Skin of body (tissue), 2 donors: ENCODE data around the gene RAB4B. TPM values are rescaled to one million over a fixed set of nuclear protein-coding genes. Genes with fewer than 3 reads are reported as not detected.
"Not testable (repeated sequence)": the region's sequence is repeated elsewhere in the genome, so short reads cannot be mapped to it uniquely, and the experiment has no call there.

ENCODE experiments used
- DNase-seq: peaks from one replicate; lab custom pipeline; 2025; lab: John Stamatoyannopoulos, UW
- total RNA-seq: library from RNA; depleted of rRNA; stranded (reverse); fragments of >200 nt; gene quantifications from one replicate; pipeline ENCODE4 v1.2.3, GENCODE V29; 2014

RAB4B gene
- total RNA-seq, 1 donor from 2014 or later = 5.3 TPM

DNA sequence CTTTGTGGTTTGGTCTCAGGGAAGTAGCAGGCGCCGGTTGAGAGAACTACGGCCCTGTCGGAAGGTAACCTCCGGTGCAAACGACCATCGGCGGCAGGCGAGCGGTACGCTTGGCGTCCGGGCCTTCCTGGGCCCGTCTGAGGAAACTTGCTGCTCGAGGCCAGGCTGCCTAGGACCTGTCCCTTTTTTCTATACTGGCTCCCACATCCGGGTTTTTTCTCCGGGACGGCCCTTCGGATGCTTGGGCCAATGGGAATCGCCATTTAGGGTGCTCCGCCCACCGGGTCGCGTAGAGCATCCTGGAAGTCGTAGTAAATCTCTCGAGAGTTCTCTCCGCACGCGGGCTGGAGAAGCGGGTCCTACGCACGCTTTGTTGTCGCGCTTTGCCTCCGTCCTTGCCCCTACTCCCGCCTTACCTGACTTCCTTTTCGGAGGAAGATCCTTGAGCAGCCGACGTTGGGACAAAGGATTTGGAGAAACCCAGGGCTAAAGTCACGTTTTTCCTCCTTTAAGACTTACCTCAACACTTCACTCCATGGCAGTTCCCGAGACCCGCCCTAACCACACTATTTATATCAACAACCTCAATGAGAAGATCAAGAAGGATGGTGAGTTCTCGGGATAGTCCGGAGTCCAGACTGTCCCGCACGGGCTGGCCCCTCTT is 27.0 kb upstream of the RAB4B start, which contains the start of gene SNRPA:
Gene SNRPA, plus strand, starts transcription at position 330 of the 664 bp plus-strand sequence. Its CDS starts 206 bp downstream, at position 536.
- peak; percentile 97 for DNase-seq

DNA sequence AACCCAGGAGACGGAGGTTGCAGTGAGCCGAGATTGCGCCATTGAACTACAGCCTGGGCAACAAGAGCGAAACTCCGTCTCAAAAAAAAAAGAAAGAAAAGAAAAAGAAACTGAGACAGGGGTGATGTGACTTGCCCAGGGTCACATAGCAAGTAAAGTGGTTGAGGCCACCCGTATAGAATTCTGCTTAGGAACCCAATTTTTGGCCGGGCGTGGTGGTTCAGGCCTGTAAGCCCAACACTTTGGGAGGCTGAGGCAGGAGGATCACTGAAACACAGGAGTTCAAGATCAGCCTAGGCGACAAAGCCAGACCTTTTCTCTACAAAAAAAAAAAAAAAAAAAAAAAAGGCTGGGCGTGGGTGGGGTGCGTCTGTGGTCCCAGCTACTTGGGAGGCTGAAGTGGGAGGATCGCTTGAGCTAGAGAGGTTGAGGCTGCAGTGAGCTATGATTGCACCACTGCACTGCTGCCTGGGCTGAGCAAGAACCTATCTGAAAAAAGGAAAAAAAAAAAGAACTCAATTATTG is 25.7 kb upstream of the RAB4B start:
- DNase-seq = no peak

DNA sequence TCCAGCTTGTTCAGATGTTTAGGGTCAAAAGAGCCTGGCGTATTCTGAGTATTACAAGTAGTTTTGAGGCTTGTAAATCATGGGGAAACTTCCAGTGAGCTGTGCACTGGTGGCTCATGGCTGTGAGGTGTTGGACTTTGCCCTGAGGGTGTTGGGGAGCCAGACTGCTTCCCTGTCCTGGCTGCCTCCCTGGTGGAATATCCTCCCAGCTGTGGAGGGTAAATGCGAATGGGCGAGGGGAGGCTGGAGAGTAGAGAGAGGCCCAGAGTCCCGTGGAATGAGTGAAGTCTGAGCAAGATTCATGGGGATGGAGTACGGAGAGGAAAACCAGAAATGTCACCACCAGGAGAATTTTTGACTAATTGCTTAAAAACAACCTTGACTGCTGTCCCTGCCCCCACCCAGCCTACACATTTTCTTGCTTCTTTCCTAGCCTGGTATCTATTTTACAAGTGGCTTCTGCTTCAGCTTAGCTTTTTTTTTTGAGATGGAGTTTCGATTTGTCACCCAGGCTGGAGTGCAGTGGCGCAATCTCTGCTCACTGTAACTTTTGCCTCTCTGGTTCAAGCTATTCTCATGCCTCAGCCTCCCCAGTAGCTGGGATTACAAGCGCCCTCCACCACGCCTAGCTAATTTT is 23.3 kb upstream of the RAB4B start:
- DNase-seq = no peak

DNA sequence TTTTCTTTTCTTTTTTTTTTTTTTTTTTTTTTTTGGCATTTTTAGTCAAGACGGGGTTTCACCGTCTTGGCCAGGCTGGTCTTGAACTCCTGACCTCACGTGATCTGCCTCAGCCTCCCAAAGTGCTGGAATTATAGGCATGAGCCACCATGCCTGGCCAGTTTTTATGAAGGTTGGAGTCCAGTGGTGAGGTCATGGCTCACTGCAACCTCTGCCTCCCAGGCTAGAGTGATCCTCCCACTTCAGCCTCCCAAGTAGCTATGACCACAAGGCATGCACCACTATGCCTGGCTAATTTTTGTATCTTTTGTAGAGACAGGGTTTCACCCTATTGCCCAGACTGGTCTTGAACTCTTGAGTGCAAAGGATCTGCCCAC is 22.8 kb upstream of the RAB4B start:
- DNase-seq = no peak

DNA sequence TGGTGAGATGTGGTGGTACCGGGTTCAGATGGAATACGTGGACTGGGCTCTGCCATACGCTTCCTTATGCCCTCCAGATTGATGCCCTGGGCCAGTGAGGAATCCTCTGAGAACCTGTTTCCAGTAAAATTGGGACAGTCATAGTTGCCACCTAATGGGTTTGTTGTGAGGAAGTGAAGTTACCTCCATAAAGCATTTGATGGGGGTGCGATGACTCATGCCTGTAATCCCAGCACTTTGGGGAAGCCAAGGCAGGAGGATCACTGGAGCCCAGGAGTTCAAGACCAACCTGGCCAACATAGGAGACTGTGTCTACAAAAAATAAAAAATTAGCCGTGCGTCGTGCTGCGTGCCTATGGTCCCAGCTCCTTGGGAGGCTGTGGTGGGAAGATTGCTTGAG is 22.3 kb upstream of the RAB4B start:
- no peak for DNase-seq

DNA sequence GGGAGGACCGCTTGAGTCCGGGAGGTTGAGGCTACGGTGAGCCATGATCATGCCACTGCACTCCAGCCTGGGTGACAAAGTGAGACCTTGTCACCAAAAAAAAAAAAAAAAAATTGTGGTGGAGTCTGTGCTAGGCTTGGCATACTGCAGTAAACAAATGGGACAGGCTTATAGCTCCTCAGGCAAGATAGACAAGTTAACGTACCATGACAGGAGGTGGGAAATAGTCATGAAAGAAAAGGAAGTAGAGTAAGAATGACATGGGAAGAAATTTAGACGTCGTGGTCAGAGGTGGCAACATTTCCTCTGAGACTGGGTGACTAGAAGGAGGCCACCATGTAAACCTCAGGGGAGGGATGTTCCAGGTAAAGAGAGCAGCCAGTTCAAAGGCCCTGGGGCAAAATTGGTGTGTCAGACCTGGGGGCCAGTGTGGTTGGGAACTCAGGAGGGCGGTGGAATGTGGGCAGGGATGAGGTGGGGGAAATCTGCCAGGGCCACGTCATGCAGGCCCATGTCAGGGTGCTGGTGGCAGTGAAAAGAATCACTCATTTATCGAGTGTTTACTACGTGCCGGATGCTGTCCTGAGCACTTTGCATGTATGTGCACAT is 21.4 kb upstream of the RAB4B start:
- no peak for DNase-seq

DNA sequence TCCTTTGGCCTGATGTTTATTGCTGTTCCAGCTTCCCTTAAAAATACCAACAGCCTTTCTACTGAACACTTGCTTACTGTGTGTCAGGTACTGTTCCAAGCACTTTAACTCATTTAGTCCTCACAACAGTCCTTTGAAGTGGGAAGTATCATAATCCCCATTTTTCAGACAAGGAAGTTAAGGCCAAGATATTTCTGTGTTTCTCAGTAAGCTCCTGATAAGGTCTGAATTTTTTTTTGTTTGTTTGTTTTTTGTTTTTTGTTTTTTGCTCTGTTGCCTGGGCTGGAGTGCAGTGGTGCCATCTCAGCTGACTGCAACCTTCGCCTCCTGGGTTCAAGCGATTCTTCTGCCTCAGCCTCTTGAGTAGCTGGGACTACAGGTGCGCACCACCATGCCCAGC is 19.6 kb upstream of the RAB4B start:
- no peak for DNase-seq

DNA sequence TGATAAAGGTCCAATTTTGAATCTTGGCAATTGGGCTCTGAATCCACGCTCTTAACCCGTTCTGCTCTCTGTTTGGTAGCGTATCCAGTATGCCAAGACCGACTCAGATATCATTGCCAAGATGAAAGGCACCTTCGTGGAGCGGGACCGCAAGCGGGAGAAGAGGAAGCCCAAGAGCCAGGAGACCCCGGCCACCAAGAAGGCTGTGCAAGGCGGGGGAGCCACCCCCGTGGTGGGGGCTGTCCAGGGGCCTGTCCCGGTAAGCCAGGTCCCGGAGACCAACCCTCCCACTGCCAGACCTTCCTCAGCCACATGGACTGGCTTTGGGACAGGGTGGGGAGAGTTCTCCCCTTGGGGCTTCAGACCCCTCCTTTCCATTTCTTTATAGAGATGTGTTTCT is 18.7 kb upstream of the RAB4B start:
- DNase-seq = no peak

DNA sequence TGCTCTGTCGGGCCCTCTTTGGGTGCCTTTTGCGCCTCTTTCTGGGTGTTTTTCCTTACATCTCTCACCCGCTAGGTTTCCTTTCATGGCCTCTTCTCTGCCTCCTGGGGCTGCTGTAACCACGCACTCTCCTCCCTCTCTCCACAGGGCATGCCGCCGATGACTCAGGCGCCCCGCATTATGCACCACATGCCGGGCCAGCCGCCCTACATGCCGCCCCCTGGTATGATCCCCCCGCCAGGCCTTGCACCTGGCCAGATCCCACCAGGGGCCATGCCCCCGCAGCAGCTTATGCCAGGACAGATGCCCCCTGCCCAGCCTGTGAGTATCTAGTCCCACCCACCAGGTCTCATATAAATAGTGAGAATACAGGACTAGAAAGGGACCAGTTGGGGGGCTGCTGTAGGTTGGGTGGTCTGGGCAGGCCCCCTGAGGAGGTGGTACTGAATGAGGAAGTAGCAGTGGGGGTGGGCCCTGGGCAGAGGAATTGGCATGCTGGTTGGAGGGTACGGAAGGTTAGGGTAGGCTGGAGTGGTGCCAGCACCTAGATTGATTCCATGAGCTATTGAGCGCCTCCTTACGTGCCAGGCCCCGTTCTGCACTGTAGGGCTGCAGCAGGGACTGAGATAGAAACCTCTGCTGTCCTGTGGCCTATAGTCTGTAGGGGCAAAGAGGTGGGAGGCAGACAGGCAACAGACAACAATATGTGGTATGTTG is 15.1 kb upstream of the RAB4B start:
- DNase-seq = no peak

DNA sequence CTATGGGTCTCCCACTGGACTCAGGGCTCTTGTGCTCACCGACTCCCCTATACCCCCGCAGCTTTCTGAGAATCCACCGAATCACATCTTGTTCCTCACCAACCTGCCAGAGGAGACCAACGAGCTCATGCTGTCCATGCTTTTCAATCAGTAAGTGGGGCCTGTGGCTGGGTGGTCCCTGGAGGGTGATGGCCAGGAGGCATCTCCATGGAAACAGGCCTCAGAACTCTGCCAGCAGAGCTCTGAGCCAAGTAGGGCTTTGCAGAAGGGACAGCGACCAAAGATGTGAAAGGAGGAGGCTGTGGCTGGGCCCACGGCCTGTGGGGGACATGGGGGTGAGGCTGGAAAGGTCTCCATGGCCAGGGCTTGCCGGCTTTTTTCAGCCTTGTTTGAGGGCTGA is 14.5 kb upstream of the RAB4B start:
- no peak for DNase-seq

DNA sequence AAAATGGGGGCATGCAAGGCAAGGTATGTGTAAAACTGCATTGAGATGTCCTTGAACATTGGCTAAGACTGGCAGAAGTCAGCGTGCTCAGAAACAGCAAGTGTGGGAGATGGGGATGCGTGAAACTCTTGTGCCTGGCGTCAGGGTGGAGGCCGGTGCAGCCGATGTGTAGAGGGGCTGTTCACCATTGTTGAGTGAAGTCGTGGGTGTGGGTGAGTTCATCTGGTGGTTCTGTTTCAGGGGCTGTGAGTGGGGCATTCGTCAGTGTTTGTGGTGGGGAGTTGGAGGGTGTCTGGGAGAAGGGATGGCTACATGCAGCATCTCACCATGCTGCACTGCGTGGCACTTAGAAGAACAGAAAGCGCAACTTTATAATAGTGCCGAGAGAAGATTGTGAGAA is 14.1 kb upstream of the RAB4B start:
- DNase-seq = no peak

DNA sequence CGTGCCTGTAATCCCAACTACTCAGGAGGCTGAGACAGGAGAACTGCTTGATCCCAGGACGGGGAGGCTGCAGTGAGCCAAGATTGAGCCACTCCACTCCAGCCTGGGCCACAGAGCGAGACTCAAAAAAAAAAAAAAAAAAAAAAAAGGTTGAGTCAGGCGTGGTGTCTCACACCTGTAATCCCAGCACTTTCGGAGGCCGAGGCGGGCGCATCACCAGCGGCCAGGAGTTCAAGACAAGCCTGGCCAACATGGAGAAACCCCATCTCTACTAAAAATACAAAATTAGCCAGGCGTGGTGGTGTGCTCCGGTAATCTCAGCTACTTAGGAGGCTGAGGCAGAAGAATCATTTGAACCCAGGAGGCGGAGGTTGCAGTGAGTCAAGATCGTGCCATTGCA is 11.7 kb upstream of the RAB4B start:
- not testable (repeated sequence) for DNase-seq

DNA sequence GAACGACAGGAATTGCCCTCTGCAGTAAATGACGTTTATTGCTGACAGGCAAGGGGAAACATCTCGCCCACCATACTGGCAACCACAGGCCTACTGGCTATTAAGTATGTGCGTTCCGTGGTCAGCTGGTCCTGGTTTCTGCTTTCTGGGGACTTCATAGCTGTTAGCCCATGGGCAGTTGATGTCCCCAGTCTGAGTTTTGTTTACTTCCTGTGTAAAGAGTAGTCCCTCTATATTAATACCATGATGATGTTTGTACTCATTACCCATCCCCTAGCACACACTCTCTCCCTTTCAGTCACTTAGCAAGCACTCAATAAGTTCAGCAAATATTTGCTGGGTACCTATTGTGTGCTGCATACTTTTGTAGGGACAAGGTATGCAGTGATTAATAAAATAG is 9.2 kb upstream of the RAB4B start:
- DNase-seq = no peak

DNA sequence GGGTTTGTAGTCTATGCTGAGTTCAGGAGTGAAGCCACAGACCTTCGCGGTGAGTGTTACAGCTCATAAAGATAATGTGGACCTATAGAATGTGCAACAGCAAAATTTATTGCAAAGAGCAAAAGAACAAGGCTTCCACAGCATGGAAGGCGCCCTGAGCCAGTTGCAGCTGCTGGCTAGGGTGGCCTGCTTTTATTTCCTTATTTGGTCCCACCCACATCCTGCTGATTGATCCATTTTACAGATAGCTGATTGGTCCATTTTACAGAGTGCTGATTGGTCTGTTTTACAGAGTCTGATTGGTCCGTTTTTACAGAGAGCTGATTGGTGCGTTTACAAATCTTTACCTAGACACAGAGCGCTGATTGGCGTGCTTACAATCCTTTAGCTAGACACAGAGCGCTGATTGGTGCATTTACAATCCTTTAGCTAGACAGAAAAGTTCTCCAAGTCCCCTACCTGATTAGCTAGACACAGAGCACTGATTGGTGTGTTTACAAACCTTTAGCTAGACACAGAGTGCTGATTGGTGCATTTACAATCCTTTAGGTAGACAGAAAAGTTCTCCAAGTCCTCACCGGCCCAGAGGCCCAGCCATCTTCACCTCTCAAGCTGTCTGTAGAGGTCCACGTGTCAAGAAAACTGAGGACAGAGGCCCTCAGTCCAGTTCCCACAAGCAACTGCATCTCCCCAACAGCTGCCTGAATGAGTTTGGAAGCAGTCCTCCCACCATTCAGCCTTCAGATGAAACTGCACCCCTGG is 6.8 kb upstream of the RAB4B start:
- DNase-seq = not testable (repeated sequence)

DNA sequence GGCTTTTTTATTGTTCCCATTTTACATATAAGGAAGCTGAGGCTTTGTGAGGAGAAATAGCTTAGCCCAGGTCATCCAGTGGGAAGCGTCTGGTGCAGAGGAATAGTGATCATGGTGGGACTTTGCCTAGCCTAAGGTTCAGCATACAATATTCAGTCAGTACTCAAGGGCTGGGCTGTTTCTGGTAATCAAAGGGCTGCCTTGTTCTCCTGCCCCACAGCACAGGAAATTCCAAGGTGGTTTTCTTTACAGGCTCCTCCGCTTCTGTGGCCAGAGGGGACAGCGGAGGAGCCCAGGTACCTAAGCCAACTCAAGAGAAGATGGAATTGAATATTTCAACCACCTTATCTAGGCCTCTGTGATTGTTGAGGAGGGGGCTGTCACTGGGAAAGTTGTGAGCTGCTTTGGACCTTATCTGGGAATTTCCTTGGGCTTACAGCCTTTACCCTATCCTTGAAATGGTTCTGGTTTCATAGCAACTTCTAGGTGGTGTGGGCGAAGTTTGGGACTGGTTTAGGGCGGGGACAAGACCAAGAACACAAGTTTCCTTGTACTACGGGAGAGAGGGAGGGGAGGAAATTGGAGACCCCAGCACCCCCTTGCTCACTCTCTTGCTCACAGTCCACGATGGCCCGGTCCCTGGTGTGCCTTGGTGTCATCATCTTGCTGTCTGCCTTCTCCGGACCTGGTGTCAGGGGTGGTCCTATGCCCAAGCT is 3.0 kb upstream of the RAB4B start, which contains the start of gene MIA:
Gene MIA, plus strand, starts transcription at position 606 of the 716 bp plus-strand sequence. Its CDS starts 22 bp downstream, at position 628.
- no peak for DNase-seq

DNA sequence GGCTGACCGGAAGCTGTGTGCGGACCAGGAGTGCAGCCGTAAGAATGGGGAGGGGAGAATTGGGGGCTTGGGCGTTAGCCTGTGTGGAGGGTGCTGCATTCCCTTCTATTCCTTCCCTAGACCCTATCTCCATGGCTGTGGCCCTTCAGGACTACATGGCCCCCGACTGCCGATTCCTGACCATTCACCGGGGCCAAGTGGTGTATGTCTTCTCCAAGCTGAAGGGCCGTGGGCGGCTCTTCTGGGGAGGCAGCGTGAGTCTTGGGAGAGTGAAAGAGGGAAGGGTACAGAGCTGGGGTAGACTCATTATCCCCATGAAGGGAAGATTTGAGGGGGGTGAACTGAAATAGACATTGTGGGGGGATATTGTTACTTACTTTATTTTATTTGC is 2.4 kb upstream of the RAB4B start:
- DNase-seq = no peak

DNA sequence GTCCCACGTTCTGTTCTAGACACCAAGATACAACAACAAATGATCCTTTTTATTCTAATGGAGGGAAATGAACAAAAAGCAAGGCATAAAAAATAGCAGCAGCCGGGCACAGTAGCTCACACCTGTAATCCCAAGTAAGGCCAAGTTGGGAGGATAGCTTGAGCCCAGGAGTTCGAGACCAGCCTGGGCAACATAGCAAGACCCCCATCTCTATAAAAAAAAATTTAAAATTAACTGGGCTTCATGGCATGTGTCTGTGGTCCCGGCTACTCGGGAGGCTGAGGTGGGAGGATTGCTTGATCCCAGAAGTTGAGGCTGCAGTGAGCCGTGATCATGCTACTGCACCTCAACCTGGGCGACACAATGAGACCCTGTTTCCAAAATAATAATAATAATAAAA is 1.7 kb upstream of the RAB4B start:
- DNase-seq = no peak

DNA sequence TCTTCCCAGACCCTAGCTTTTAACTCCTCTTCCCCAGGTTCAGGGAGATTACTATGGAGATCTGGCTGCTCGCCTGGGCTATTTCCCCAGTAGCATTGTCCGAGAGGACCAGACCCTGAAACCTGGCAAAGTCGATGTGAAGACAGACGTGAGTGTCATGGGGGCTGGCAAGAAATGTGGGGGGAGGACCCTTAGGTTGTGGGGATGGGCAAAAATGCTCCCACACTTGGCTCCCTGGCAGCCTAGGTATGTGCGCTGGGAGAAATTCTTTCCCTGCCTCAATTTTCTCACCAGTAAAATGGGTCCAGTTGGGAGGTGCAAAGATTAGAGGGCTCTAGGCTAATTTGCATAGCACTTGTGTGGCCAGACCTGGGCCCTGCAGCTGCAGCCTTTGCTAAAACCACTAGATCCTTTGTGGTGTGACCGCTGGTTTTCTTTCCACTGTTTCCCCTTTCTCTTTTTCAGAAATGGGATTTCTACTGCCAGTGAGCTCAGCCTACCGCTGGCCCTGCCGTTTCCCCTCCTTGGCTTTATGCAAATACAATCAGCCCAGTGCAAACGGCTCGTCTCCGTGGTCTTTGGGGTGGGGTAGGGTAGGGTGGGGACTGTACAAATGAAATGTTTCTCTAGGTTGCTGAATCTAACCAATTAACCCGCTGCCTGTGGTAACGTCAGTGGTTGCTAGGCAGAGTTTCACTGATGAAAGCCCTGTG is 959 bp upstream of the RAB4B start:
- DNase-seq = peak; percentile 95

DNA sequence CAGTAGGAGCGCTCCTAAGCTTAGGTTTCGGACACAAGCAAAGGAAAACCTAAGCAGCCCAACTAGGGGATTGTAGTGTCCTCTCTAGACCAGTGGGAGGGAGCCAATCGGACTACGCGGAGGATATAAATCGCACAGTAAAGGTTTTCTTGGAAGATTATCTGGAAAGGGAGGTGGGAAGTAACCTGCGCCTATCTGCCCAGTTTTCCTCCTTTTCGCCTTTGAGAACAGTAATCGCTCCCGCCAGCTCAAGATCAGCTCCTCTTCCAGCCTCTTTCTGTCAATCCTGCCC is 456 bp upstream of the RAB4B start:
- no peak for DNase-seq

DNA sequence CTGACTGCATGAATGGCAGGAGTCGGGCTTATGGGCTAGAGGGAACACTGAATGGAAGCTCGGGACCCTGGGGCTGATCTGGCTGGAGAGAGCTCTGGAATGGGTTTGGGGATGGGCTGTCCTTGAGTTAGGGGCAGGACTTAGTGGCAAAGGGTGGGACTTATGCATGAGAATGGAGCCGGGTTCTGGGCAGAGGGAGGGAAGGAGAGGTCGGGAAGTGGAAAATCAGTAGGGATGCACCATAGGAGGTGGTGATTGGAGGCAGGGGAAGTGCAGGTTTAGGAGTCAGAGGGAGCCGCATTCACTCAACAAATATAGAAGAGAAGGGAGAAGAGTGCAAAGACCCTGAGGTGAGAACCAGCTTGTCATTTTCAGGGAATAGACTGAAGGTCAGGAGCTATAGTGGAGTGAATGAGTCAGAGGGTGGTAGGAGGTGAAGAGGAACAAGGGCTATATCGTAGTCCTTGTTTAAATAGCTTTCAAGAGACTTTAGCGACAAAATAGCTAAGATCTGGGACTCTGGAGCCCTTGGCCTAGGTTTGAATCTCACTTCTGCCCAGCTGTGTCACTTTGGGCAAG is 748 bp downstream of the RAB4B start:
- DNase-seq = peak; percentile 98
